Astrocyte (in vitro differentiated cells and primary cell): ENCODE measurements around the gene ICAM1. TPM values are rescaled to one million over a fixed set of nuclear protein-coding genes. Genes with fewer than 3 reads are reported as not detected.

ENCODE experiments used
- DNase-seq: peaks from one replicate; pipeline ENCODE4 v3.0.0-alpha.2; 2010; ENCODE audit warnings: low read depth
- FAIRE-seq: peaks from 2 replicates; lab custom pipeline; 2011; peaks lifted over from hg19 to GRCh38; lab: Jason Lieb, UNC
- H2AFZ ChIP-seq: 2 replicates; pipeline ENCODE4 v1.6.0; 2012; ENCODE audit warnings: low read depth, low read length, inconsistent platforms
- H3K27ac ChIP-seq: 2 replicates; pipeline ENCODE4 v1.5.1; 2011; ENCODE audit warnings: low read depth, low read length, inconsistent platforms
- H3K27me3 ChIP-seq: 2 replicates; pipeline ENCODE4 v1.6.0; 2011; ENCODE audit warnings: low read length, inconsistent platforms; ENCODE audit not compliant: insufficient read depth
- H3K36me3 ChIP-seq: 2 replicates; pipeline ENCODE4 v1.5.1; 2011; ENCODE audit warnings: low read length, inconsistent platforms; ENCODE audit not compliant: insufficient read depth
- H3K4me1 ChIP-seq: 2 replicates; pipeline ENCODE4 v1.5.1; 2011; ENCODE audit warnings: low read length, inconsistent platforms; ENCODE audit not compliant: insufficient read depth
- H3K4me2 ChIP-seq: 2 replicates; pipeline ENCODE4 v1.6.0; 2012; ENCODE audit warnings: low read length, inconsistent platforms
- H3K4me3 ChIP-seq: 2 replicates; pipeline ENCODE4 v1.5.1; 2011; ENCODE audit warnings: low read depth, mild to moderate bottlenecking, low read length, inconsistent platforms; ENCODE audit not compliant: insufficient read depth
- H3K79me2 ChIP-seq: 2 replicates; pipeline ENCODE4 v1.6.0; 2012; ENCODE audit warnings: mild to moderate bottlenecking, low read length, inconsistent platforms; ENCODE audit not compliant: insufficient read depth
- H3K9ac ChIP-seq: 2 replicates; pipeline ENCODE4 v1.6.0; 2012; ENCODE audit warnings: mild to moderate bottlenecking, low read length, inconsistent platforms
- H3K9me3 ChIP-seq: 2 replicates; pipeline ENCODE4 v1.5.1; 2012; ENCODE audit warnings: low read depth, mild to moderate bottlenecking, low read length, inconsistent platforms; ENCODE audit not compliant: insufficient read depth
- H4K20me1 ChIP-seq: 2 replicates; pipeline ENCODE4 v1.6.0; 2012; ENCODE audit warnings: low read length, inconsistent platforms; ENCODE audit not compliant: insufficient read depth
- H3K27ac Mint-ChIP-seq: one replicate; pipeline ENCODE4 v1.8.0; 2021; ENCODE audit warnings: mild to moderate bottlenecking, mixed read lengths; ENCODE audit not compliant: unreplicated experiment
- H3K27me3 Mint-ChIP-seq: one replicate; pipeline ENCODE4 v1.8.0; 2021; ENCODE audit warnings: low read depth, mixed read lengths; ENCODE audit not compliant: unreplicated experiment
- H3K36me3 Mint-ChIP-seq: one replicate; pipeline ENCODE4 v1.8.0; 2021; ENCODE audit warnings: low read depth, mixed read lengths; ENCODE audit not compliant: unreplicated experiment
- H3K4me1 Mint-ChIP-seq: one replicate; pipeline ENCODE4 v1.8.0; 2021; ENCODE audit warnings: low read depth, mixed read lengths; ENCODE audit not compliant: unreplicated experiment
- H3K4me3 Mint-ChIP-seq: one replicate; pipeline ENCODE4 v1.8.0; 2021; ENCODE audit warnings: mild to moderate bottlenecking, moderate library complexity, mixed read lengths; ENCODE audit not compliant: unreplicated experiment
- H3K9me3 Mint-ChIP-seq: one replicate; pipeline ENCODE4 v1.8.0; 2021; ENCODE audit warnings: mild to moderate bottlenecking, mixed read lengths; ENCODE audit not compliant: unreplicated experiment
- EZH2 ChIP-seq: IDR thresholded peaks from 2 replicates; pipeline ENCODE4 v1.6.1; 2012; ENCODE audit warnings: mild to moderate bottlenecking, low read length, inconsistent platforms; ENCODE audit not compliant: insufficient read depth
- total RNA-seq: library from RNA; stranded (reverse); gene quantifications from 2 replicates; pipeline ENCODE4 v1.2.1, GENCODE V29; 2021
- TF ChIP-seq, protein P1 (sequence below): IDR thresholded peaks from 2 replicates; pipeline ENCODE4 v1.5.1; 2011; ENCODE audit warnings: low read depth, mild to moderate bottlenecking, inconsistent platforms, low read length, moderate library complexity; ENCODE audit not compliant: insufficient read depth

The ICAM1 gene
- total RNA-seq, 1 donor from 2014 or later: 11.0 TPM

DNA sequence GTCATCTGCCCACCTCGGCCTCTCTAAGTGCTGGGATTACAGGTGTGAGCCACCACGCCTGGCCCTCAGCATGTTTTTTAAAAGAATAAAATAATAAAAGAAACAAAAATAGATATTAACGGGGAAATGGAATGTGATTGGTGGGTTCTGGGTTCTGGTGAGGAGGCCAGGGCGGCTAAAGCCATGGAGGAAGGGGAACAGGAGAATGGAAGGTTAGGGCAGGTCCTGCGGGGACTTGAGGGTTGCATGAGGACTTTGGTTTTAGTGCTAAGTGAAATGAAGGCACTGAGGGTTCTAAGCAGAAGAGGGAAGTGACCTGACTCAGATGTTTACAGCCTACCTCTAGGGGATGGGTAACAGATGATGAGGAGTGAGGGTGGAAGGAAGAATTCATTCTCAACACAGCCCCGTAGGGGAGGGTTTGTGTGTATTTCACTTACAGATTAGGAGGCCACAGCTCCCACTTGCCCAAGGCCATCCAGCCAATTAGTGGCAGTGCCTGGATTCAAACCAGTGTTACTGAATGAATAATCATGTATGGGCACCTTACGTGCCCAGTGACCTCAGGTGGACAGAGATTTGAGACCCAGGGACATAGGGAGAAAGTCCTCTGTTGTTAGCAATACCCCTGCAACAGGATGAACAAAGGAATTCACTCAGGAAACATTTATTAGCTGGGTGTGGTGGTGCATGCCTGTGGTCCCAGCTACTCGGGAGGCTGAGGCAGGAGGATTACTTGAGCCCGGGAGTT is 25.6 kb upstream of the ICAM1 start:
- no peak overlapping the region for H3K4me3 ChIP-seq
- no peaks in the 10 kb centered on the region for H3K79me2 ChIP-seq
- H3K4me3 Mint-ChIP-seq: no peak overlapping the region
- H3K27me3 ChIP-seq: no peaks in the 10 kb centered on the region
- H3K4me1 ChIP-seq: no peaks in the 10 kb centered on the region
- FAIRE-seq (no peak), DNase-seq (no peak)
- no peaks in the 10 kb centered on the region for H3K9me3 ChIP-seq
- H3K36me3 Mint-ChIP-seq: no peaks in the 10 kb centered on the region
- no peak overlapping the region for H3K27ac Mint-ChIP-seq
- no peak overlapping the region for H3K4me2 ChIP-seq
- H3K27ac ChIP-seq: no peak overlapping the region
- TF ChIP-seq, protein P1, sequence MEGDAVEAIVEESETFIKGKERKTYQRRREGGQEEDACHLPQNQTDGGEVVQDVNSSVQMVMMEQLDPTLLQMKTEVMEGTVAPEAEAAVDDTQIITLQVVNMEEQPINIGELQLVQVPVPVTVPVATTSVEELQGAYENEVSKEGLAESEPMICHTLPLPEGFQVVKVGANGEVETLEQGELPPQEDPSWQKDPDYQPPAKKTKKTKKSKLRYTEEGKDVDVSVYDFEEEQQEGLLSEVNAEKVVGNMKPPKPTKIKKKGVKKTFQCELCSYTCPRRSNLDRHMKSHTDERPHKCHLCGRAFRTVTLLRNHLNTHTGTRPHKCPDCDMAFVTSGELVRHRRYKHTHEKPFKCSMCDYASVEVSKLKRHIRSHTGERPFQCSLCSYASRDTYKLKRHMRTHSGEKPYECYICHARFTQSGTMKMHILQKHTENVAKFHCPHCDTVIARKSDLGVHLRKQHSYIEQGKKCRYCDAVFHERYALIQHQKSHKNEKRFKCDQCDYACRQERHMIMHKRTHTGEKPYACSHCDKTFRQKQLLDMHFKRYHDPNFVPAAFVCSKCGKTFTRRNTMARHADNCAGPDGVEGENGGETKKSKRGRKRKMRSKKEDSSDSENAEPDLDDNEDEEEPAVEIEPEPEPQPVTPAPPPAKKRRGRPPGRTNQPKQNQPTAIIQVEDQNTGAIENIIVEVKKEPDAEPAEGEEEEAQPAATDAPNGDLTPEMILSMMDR: no peak
- TF ChIP-seq EZH2: no peak
- H2AFZ ChIP-seq: no peak overlapping the region
- no peaks in the 10 kb centered on the region for H4K20me1 ChIP-seq
- no peaks in the 10 kb centered on the region for H3K36me3 ChIP-seq
- peaks cover 2% of the 10 kb centered on the region for H3K4me1 Mint-ChIP-seq
- H3K27me3 Mint-ChIP-seq: no peaks in the 10 kb centered on the region
- H3K9ac ChIP-seq: no peak overlapping the region
- peaks cover 3% of the 10 kb centered on the region for H3K9me3 Mint-ChIP-seq

DNA sequence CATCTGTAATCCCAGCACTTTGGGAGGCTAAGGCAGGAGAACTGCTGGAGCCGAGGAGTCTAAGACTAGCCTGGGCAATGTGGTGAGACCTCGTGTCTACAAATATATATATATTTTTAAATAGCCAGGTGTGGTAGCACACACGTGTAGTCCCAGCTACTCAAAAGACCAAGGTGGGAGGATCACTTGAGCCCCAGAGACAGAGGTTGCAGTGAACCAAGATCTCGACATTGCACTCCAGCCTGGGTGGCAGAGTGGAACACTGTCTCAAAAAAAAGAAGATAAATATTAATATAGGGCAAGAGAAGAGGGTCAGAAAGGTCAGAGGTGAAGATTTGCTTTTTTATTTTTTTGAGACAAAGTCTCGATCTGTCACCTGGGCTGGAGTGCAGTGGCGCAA is 24.4 kb upstream of the ICAM1 start:
- H3K79me2 ChIP-seq: no peaks in the 10 kb centered on the region
- no peak overlapping the region for H3K9ac ChIP-seq
- Mint-ChIP-seq H3K36me3 (no peaks in the 10 kb centered on the region), H3K9me3 (peaks cover 3% of the 10 kb centered on the region), H3K27ac (no peak overlapping the region), H3K4me3 (no peak overlapping the region), H3K4me1 (peaks cover 2% of the 10 kb centered on the region), H3K27me3 (no peaks in the 10 kb centered on the region)
- H3K27ac ChIP-seq: no peak overlapping the region
- no peak overlapping the region for H3K4me2 ChIP-seq
- no peaks in the 10 kb centered on the region for H3K36me3 ChIP-seq
- H3K9me3 ChIP-seq: no peaks in the 10 kb centered on the region
- no peaks in the 10 kb centered on the region for H3K27me3 ChIP-seq
- DNase-seq: no peak
- H3K4me3 ChIP-seq: no peak overlapping the region
- no peaks in the 10 kb centered on the region for H3K4me1 ChIP-seq
- no peak for FAIRE-seq
- H4K20me1 ChIP-seq: no peaks in the 10 kb centered on the region
- H2AFZ ChIP-seq: no peak overlapping the region
- no peak for TF ChIP-seq EZH2
- TF ChIP-seq, protein P1: no peak
